HG02840 (cell line): ENCODE measurements around the gene LNP1.
A peak's percentile ranks its signal among the peaks of the same experiment; 100 is the strongest.
"Not testable (repeated sequence)": the region's sequence is repeated elsewhere in the genome, so short reads cannot be mapped to it uniquely, and the experiment has no call there.

Experiments
- ATAC-seq: cut with Tn5 transposase; IDR thresholded peaks from one replicate; pipeline ENCODE4 v1.9.1; 2021; ENCODE audit warnings: mild to moderate bottlenecking, moderate library complexity, moderate number of reproducible peaks; ENCODE audit not compliant: unreplicated experiment, low FRiP score

The LNP1 gene

GRCh38 chr3:100426067-100426682 lies 24.8 kb downstream of the LNP1 start:
- ATAC-seq = no peak

- no peak for ATAC-seq
Measured at GRCh38 chr3:100427699-100428098, 26.4 kb downstream of the LNP1 start.

DNA sequence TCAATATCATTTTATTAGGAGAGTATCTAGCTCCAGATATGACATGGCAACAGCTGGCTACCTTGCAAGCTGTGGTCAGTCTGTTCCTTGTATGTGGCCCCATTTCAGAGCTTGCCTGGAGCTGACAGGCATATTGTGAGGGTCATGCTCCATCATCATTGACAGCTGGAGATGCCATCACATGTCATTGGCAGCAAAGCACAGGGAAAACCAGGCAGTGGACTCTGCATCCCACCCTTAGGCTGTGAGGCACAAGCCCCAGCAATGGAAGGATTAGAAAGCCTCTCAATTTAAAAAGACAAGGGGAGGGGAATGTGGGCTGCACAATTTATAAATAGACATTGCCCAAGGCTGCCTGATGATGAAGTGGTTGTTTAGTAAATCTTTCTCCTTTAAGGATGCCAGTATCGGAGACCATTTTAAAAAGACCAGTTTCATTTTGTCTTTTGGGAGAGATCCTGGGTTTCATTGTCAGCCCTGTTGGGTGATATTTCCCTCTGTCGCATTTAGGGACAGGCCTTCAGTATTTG lies 27.9 kb downstream of the LNP1 start:
- no peak for ATAC-seq

GRCh38 chr3:100436951-100437350 lies 35.6 kb downstream of the LNP1 start:
- ATAC-seq = no peak

DNA sequence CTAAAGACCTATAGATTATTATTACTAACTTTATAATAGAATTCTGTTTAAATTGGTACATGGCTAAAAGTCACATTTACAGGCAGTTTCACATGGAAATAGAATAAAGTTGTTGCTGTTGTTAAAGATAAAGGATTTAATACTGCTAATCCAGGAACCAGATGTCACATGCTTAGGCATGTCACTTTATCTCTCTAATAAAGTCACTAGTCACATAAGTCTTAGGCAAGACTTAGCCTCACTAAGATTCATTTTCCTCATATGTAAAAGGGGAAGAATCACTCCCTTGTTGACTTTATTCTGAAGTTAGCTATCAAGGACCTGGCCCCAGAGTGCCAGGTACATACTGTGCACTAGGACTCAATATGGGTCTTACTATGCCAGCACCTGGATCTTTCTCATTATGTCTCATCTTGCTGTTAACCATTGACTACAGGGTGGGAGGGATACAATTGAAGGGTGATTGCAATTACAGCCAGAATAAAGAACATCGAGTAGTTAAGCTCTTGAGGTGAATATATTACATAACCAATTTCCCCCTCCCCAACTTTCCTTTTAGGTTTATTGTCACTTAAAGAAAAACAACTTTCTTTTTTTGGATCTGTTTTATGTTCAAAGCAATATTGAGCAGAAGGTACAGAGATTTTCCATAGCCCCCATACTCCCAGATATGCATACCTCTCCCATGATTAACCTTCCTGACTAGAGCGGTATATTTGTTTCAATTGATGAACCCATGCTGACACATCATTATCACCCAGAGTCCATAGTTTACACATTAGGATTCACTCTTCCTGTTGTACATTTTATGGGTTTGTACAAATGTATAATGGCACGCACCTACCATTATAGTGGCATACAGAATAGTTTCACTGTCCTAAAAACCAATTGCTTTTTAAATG lies 36.6 kb downstream of the LNP1 start:
- no peak for ATAC-seq

DNA sequence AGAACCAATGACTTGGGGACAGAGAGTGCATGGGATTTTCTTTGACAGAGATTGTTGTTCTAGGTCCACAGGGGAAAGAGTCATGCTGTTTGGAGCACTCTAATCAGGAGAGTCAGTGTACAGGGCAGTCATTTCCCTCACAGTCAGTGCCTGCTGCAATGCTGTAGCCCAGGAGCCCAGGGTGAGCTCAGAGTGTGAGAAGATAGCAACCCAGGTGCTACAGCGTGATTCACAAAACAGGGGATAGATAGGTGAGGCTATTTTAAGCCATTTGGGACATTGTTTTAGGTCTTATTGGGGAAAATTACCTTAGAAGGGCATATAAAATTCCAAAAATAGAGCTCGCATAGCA lies 37.3 kb downstream of the LNP1 start:
- no peak for ATAC-seq

DNA sequence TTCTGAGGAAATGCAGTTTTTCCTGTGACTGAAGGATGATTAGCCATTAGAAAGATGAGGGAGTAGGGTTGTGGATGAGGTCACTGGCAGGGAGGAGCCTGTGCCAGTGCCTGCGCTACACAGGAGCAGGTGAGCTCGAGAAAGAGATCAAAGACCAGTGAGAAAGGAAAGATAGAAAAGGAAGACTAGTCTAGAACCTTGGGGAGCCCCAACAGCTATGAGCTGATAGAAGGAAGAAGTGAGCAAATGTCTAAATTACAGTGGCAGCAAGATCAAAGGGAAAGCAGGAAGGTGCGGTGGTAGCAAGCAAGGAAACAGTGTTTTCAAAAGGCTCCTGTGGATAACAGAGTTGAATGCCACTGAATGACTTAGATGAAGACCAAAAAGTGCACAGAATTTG lies 39.6 kb downstream of the LNP1 start:
- no peak for ATAC-seq

GRCh38 chr3:100443690-100444089 lies 42.4 kb downstream of the LNP1 start:
- ATAC-seq = no peak

GRCh38 chr3:100447067-100447466 lies 45.7 kb downstream of the LNP1 start:
- ATAC-seq = not testable (repeated sequence)

DNA sequence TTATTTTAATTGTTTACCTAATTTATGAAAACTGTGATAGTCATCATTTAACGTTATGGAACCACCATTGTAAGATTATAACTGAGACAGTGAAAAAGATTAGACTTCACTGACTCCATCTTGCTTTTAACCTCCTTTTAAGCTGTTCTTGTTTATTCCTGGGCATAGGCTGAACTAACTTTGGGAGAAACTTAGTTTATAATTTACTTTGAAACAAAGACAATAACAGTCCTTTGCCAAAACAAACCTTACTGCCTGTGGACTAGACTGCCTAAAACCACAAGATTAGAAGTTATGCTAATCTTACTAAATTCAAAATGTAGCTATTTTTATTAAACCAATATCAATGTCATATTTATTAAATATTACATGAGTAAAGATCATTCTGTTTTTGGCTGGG lies 46.7 kb downstream of the LNP1 start:
- ATAC-seq = no peak

DNA sequence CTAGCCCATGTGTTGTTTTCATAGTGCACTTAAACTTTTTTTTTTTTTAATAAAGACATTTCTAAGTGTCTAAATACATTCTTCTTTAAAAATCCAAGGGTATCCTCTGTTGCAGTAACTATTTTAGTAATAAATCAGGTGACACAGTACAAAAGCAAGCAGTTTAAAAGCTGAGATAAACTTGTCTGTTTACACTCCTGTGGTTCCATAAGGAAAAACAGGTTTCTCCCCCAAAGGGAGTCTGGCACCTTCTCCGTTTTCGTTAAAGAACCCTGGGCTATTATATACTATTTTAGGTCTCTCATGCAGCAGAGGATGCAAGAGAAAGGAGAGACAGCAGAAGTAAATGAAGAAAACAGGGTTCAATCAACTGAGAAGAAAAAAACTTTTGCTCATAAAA lies 47.9 kb downstream of the LNP1 start:
- no peak for ATAC-seq

GRCh38 chr3:100454677-100455076 lies 53.3 kb downstream of the LNP1 start:
- no peak for ATAC-seq

- ATAC-seq = no peak
Measured at GRCh38 chr3:100455841-100456550, 54.7 kb downstream of the LNP1 start.

DNA sequence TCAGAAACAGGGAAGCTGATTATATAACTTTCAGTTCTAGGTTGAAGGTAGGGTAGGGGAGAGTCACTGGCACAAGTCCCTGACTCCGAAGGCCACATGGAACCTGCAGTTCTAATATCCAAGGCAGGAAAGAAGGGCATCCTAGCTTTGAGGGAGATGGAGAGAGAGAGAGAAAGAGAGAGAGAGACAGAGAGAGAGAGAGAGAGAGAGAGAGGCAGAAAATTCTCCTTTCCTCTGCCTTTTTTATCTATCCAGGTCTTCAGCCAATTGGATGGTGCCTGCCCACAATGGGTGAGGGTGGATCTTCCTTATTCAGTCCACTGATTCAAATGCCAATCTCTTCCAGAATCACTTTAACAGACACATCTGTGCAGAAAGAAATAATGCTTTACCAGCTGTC lies 55.4 kb downstream of the LNP1 start:
- no peak for ATAC-seq

DNA sequence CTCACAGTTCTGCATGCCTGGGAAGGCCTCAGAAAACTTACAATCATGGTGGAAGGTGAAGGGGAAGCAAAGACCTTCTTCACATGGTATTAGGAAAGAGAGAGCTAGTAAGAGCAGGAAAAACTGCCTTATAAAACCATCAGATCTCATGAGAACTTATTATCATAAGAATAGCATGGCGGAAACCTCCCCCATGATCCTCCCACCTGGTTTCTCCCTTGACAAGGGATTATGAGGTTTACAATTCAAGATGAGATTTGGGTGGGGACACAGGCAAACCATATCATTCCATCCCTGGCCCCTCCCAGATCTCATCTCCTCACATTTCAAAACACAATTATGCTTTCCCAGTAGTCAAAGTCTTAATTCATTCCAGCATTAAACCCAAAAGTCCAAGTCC lies 56.5 kb downstream of the LNP1 start:
- ATAC-seq = no peak

DNA sequence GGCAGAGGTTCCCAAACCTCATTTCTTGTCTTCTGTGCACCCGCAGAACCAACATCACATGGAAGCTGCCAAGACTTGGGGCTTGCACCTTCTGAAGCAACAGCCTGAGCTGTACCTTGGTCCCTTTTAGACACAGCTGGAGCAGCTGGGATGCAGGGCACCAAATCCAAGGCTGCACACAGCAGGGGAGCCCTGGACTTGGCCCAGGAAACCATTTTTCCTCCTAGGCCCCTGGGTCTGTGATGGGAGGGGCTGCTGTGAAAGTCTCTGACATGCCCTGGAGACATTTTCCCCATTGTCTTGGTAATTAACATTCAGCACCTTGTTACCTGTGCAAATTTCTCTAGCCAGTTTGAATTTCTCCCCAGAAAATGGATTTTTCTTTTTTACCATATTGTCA lies 57.5 kb downstream of the LNP1 start:
- no peak for ATAC-seq

GRCh38 chr3:100463002-100463401 lies 61.7 kb downstream of the LNP1 start:
- peak; percentile 82 for ATAC-seq

DNA sequence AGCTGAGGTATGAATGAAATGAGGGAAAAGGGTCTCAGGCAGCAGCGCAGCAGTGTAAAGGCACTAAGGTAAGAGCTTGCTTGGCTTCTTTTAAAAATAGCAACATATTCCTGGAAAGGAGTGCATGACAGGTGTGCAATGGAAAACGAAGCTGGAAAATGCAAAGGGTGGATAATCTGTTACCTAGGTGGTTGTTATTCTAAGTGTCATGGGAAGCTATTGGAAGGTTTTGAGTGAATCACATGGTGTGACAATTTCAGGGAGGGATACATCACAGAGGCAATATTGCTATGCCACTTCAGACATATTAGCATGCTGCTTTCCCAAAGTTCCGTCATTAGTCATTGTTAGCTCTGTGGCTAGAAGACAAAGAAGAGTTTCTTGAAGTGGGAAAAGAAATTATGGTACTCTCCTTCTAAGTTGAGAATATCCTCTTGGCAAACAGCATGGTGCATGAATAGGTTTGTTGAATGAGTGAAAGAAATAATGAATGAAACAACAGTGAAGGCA lies 62.4 kb downstream of the LNP1 start:
- no peak for ATAC-seq

DNA sequence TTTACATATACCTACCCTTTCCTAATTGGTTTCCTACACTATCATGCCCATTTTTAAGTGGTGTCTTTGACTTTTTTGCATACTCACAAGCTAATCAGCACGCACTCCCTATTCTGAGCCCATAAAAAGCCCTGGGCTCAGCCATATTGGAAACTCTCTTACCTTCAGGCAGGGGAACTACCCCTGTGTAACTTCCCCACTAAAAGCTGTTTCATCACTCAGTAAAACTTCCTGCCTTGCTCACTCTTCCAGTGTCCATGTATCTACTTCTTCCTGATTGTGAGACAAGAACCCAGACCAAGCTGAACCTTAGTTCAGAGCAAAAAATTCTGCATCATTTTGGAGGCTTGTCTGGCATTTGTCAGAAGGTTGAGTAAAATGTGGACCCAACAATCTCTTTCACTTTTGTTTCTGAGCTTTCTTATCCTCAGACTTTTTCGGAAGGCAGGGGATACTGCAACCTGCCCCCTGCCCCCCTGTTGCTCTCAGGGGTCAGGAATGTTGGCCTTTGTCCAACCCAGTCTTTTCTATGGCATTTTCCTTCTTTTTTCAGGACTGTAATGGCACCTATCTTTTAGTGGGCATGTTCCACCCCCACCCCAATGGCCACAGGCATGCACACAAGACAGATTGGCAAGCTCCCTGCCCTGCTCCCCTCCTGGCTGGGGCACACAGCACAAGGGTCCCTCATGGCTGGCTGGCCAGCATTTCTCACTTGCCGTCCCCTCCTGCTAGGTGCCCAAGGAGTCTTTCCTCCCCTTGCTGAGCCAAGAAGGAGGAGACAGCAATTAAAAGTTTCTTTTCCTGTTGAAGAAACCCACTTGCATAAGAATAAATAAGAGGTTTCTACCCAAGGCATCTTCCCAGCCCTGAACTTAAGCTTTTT lies 64.8 kb downstream of the LNP1 start:
- ATAC-seq = no peak

GRCh38 chr3:100467133-100467532 lies 65.8 kb downstream of the LNP1 start:
- no peak for ATAC-seq
